Transverse colon (tissue), 4 donors: ENCODE data around the gene IL1A.

ENCODE experiments used
- CTCF ChIP-seq, 5 experiments: fragments of 200-600 bp in 3 of 5; fragments of 450-650 bp in 2 of 5; sonication (generic) in 3 of 5; IDR thresholded peaks; 1 replicate in 2 of 5; 2 replicates in 3 of 5; pipeline ENCODE4 v1.5.1; 2016 to 2017; ENCODE audit warnings: antibody characterized with exemption in 5 of 5, inconsistent platforms in 3 of 5, mild to moderate bottlenecking in 2 of 5, moderate library complexity in 1 of 5
- EP300 ChIP-seq: sonication (generic); formaldehyde crosslinking; IDR thresholded peaks from one replicate; pipeline ENCODE4 v1.6.1; 2017; ENCODE audit warnings: antibody characterized with exemption, low read depth
- POLR2A ChIP-seq: fragments of 450-650 bp; IDR thresholded peaks from one replicate; pipeline ENCODE4 v1.6.1; 2016; ENCODE audit warnings: antibody characterized with exemption, mild to moderate bottlenecking, moderate library complexity
- POLR2AphosphoS5 ChIP-seq, 3 donors: sonication (generic); formaldehyde crosslinking; IDR thresholded peaks; one replicate each; pipeline ENCODE4 v1.6.1; 2016; ENCODE audit warnings: antibody characterized with exemption in 3 of 3

GRCh38 chr2:112725545-112726457, 58.5 kb downstream of the IL1A start:
- TF ChIP-seq CTCF (IDR thresholded peaks at IDR 0.05): no peak
- TF ChIP-seq POLR2AphosphoS5 (IDR thresholded peaks at IDR 0.05): no peak
- TF ChIP-seq POLR2A: no peak
- TF ChIP-seq EP300: no peak
